Peyer's patch (tissue), 4 donors: ENCODE measurements around the gene ZSCAN23.

Source experiments
- CTCF ChIP-seq, 6 experiments: fragments of 450-650 bp in 4 of 6; fragments of 200-600 bp in 2 of 6; sonication (generic) in 1 of 6; IDR thresholded peaks; one replicate each; pipeline ENCODE4 v1.5.1; 2017 to 2019; ENCODE audit warnings: antibody characterized with exemption in 6 of 6, mild to moderate bottlenecking in 3 of 6, moderate library complexity in 1 of 6
- POLR2A ChIP-seq, 2 donors: fragments of 450-650 bp; IDR thresholded peaks; one replicate each; pipeline ENCODE4 v1.5.1; 2017; ENCODE audit warnings: antibody characterized with exemption in 2 of 2, mild to moderate bottlenecking in 2 of 2, moderate library complexity in 2 of 2

GRCh38 chr6:28442586-28442985 is 705 bp downstream of the ZSCAN23 start:
- TF ChIP-seq CTCF (IDR thresholded peaks at IDR 0.05): no peak
- TF ChIP-seq POLR2A (IDR thresholded peaks at IDR 0.05): no peak
